Kidney tubule cell (primary cell): Measurements from ENCODE around the gene DNAL4.
"Not testable (repeated sequence)": the region's sequence is repeated elsewhere in the genome, so short reads cannot be mapped to it uniquely, and the experiment has no call there.

Experiments
- DNase-seq: peaks from one replicate; pipeline ENCODE4 v3.0.0-alpha.2; 2018; ENCODE audit warnings: low spot score

DNAL4 gene

DNA sequence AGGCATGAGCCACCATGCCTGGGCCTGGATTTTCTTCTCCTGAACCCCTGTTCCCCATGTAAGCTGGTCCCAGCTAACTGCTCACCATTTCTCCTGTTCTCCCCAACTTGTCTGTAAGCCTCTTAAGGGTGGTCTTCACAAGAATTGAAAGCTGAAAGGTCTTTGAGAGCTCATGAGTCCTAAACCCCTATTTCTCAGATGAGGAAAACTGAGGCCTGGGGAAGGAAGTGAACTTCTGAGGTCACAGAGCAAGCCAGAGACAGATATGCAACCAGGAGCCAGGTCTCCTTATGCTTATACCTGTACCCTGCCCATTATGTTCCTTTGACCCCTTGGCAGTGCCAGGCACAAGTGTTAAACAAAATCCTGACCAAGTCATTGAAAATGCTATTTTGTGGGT lies 33.6 kb upstream of the DNAL4 start:
- DNase-seq: no peak

- no peak for DNase-seq
Observed at GRCh38 chr22:38826801-38827200, 32.9 kb upstream of the DNAL4 start.

DNA sequence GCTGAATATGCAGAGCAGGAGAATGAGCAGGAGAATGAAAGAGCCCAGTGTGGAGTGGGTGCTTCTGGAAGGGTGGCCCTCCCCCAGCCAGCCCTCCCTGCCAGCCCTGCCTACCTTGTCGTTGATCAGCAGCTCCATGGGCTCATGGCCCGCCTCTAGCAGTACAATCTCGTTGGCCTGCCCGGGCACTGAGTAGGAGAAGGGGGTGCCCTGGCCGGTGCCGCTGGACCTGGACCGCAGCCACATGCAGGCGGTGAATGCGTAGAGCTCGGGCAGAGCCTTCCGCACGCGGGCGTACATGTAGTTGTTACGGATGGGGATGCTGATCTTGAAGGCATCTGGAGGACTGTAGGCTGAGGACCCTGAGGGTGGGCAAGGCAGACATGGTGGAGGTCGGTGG lies 32.4 kb upstream of the DNAL4 start:
- DNase-seq: no peak

- peak; percentile 67 for DNase-seq
Observed at GRCh38 chr22:38824585-38824984, 30.6 kb upstream of the DNAL4 start.

GRCh38 chr22:38823637-38824036 lies 29.7 kb upstream of the DNAL4 start:
- DNase-seq: no peak

- no peak for DNase-seq
Observed at GRCh38 chr22:38823076-38823475, 29.1 kb upstream of the DNAL4 start.

DNA sequence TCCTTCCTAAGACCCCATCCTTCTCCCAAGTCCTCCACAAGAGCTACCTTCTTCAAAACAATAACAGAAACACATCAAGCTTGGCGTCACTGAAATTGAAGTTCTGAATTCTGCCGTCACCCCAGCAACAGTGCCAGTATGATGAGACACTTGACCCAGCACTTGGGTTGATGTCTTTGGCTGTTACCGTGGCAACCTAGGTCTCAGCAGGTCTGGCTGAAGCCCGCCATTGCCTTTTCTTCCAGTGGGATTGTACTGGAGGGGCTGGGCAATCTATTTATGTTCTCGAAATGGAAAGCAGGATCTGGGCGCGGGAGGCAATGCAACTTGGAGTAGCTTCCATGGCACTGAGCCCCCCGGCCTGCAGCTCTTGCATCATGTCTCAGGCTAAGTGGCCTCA lies 26.1 kb upstream of the DNAL4 start:
- DNase-seq: no peak

DNA sequence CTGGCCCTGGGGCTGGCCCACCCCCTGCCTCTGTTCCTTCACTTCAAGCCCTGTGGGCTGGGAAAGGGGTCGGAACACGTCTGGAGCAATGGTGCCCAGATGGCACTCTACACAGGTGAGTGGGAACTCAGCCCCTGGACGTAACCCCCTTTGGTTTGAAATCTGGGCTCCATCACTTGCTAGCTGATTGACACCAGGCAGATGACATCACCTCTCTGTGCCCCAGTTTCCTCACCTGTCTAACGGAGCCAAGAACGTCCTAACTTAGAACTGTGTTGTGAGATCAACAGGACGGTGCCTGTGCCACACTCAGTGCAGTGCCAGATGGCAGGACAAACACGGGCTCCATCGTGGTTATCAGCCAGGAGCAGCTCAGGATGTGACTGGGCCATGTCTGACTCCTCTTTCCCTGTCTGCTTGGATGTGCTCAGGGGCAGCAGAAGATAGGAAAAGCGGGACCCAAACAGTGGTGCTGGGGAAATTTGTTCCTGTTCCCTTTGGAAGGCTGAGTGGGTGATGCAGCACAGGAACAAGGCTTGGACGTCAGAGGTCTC lies 25.5 kb upstream of the DNAL4 start:
- no peak for DNase-seq

GRCh38 chr22:38817196-38817595 lies 23.3 kb upstream of the DNAL4 start:
- DNase-seq: no peak

DNA sequence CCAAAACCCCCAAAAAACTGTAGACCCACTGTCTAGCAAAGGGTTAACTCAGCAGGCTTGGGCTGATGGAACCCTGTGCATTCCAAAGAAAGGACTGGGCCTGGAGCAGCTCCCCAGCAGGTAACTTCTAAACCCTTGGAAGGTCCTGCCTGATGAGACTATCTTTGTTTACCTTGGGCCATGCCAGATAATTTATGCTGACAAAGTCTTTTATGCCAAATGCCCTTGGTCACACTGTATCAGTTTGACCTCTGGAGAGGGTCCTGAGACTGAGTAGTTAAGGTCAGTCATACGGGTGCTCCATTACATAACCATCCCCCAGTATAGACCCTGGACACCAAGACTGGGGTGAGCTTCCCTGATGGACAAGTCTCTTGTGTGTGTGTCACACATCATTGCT lies 21.9 kb upstream of the DNAL4 start:
- no peak for DNase-seq

- DNase-seq: no peak
Observed at GRCh38 chr22:38811241-38811640, 17.3 kb upstream of the DNAL4 start.

GRCh38 chr22:38805041-38805593 lies 11.2 kb upstream of the DNAL4 start:
- DNase-seq: not testable (repeated sequence)

DNA sequence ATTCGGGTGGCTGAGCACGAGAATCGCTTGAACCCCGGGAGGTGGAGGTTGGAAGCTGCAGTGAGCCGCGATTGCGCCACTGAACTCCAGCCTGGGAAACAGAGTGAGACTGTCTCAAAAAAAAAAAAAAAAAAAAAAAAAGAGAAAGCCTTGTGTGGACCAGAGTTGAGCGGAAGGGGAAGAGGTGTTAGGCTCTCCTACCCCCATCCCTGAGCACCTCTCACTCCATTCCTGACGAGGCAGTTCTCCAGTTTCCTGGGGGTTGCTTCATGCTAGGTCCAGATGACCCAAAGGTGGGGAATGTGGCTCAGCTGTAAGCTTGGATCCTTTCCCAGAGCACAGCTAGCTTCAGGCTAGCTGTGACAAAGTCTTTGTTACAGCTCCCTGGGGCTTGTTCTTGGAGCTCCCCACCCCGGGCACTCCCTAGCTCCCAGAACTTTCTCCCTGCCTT lies 8.8 kb upstream of the DNAL4 start:
- peak; percentile 96 for DNase-seq

DNA sequence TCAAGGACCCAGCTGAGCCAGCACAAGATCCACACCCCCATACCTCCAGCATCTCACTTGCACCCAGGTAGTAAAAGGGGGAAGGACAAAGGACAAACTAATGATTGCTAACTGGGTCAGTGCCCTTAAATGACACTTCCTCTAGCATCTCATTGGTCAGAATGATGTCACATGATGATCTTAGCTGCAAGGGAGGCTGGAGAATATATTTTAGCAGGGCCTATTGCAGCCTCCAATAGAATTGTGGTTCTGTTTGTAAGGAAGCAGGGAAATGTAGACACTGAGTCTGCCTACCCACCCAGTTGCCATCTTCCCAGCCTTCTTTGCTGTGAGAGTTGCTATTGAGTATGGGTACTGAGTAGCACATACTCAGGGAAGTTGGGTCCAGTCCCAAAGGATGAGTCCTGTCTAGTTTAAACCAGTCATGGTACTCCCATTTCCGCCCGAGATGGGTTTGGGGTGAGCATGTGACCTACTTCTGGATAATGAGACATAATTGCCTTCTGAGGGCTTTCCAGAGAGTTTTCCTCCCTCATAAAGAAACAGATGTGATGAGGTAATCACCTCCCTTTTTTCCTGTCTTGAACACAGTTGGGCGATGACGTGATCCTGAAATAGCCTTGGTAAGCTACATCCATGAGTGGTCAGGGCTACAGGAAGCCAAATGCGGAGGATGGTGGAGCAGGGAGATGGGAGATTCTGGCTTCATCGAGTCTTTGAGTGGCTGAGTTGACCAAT lies 5.5 kb upstream of the DNAL4 start:
- peak; percentile 7 for DNase-seq

GRCh38 chr22:38798496-38798895 lies 4.6 kb upstream of the DNAL4 start:
- no peak for DNase-seq

DNA sequence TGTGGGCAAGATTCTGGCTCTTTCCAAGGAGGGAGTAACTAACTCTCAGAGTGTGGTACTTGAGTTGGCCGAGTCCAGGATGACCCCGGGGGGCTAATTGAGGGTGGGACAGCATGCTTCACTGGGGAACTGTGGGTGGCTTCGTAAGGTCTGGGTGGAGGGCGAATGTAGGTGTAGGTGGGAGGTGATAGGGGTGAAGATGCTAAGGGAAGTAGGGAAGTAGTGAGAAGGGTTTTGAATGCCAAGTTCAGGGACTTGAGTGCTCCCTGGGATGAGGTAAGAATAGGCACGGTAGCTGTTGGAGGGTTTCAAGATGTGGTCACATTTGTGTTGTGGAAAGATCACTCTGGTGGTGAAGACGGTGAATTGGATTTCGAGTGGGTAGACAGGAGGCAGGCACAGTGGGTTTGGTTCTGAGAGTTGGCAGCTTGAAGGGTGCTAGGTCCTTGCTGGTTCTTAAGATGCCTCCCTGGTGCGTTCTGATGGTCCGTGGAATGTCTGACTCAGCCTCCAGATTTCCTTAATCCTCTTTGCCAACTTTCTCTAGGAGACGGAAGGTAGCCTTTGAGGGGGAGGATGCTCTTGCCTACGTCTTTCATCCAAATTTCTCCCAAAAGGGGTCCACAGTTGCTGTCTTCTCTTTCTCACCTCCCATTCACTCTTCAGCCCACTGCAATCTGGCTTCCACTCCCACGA lies 2.5 kb upstream of the DNAL4 start:
- no peak for DNase-seq

DNA sequence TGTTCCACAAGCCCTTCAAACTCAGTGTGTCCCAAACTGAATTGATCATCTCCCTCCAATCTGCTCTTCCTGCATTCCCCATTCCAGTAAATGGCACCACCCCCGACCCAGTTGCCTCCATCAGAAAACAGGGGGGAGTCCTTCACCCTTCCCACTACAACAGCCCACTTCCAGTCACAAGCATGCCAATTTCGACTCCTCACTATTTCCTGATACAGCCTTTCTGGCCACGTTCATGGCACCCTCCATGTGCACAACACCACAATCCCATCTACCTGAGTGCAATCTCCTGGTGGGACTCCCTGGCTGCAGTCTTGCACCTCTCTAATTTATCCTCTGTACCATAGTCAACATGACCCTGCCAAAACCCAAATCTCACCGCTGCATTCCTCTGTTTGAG lies 1.6 kb upstream of the DNAL4 start:
- no peak for DNase-seq

DNA sequence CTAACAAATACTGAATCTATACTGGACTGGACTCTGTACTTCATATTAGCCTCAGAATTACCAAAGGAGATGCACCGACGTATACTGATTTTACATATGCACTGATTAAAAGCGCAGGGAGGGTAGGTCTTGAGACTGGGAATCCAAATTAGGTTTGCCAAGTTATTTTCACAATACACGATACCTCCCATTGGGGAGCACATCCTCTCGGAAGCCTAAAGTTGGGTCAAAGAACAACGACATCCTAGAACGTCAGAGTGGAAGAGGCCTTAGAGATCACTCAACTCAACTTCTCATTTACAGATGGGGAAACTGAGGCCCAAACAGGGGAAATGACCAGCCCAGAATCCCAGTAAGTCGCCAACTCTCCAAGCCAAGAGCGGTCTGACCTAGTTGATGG lies 626 bp downstream of the DNAL4 start:
- no peak for DNase-seq

- DNase-seq: peak; percentile 62
Observed at GRCh38 chr22:38792833-38793232, 1.1 kb downstream of the DNAL4 start.

DNA sequence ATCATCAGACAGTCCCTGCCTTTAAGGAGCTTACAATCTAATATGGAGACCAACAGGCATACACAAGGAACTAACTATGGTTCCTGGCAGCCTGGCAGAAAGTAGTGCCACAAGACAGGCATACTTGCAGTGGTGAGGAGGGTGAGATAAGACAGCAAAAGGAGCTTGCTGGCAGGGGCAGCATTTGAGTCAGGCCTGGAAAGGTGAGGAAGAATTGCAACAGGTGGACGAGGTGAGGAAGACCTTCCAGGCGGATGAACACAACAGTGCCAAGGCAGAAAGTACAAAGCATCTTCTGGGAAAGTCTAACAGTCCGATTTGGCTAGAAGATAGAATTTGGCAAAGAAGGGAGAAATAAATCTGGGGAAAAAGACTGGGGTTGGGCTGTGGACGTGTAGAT lies 4.3 kb downstream of the DNAL4 start:
- DNase-seq: no peak

DNA sequence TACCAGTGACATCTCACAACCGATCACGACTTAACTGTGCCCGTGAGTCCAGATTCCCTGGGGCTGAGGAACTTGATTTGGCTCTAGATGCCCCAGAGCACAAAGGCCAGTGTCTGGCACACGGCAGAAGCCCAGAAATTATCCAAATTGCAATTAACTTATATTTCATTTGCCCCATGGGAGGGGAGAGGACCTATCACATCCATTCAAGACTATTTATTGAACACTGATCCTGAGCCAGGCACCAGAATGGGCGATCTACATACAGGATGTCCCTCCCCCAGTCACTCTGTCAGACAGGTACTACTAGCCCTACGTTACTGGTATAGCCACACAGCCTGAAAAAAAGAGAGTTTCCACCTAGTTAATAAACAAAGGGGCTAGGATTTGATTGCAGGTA lies 5.1 kb downstream of the DNAL4 start:
- DNase-seq: no peak

GRCh38 chr22:38788021-38788816 lies 5.7 kb downstream of the DNAL4 start:
- DNase-seq: peak; percentile 73
